Cardiac fibroblast (primary cell): ENCODE measurements around the gene GRIN1.

Experiments used
- DNase-seq, 2 donors: peaks; one replicate each; pipeline versions ENCODE4 v3.0.0 to v3.0.0-alpha.2; 2010; ENCODE audit warnings: low read depth in 2 of 2
- H3K4me3 ChIP-seq, 2 donors: replicated peaks in 1 of 2; 1 replicate in 1 of 2; 2 replicates in 1 of 2; pipeline ENCODE4 v1.5.1; 2011; ENCODE audit warnings: low read depth in 2 of 2, low read length in 2 of 2, mild to moderate bottlenecking in 2 of 2, moderate library complexity in 1 of 2
- CTCF ChIP-seq: IDR thresholded peaks from one replicate; pipeline ENCODE4 v1.5.1; 2011; ENCODE audit warnings: low read depth, mild to moderate bottlenecking, low read length, inconsistent platforms

The GRIN1 gene

GRCh38 chr9:137192859-137193258 is 53.9 kb downstream of the GRIN1 start:
- DNase-seq = no peak
- H3K4me3 ChIP-seq = no peak overlapping the region
- no peak for TF ChIP-seq CTCF

GRCh38 chr9:137193771-137194170 is 54.8 kb downstream of the GRIN1 start:
- TF ChIP-seq CTCF = no peak
- H3K4me3 ChIP-seq = no peak overlapping the region
- DNase-seq = no peak

- TF ChIP-seq CTCF = no peak
- no peak overlapping the region for H3K4me3 ChIP-seq
- no peak for DNase-seq
Observed at GRCh38 chr9:137194388-137194787, 55.4 kb downstream of the GRIN1 start.

GRCh38 chr9:137194909-137195308 is 56.0 kb downstream of the GRIN1 start:
- no peak for TF ChIP-seq CTCF
- H3K4me3 ChIP-seq = no peak overlapping the region
- no peak for DNase-seq

GRCh38 chr9:137195525-137196220 is 56.7 kb downstream of the GRIN1 start:
- TF ChIP-seq CTCF = no peak
- H3K4me3 ChIP-seq = no peak overlapping the region
- no peak for DNase-seq

- H3K4me3 ChIP-seq = no peak overlapping the region
- no peak for TF ChIP-seq CTCF
- no peak for DNase-seq
Observed at GRCh38 chr9:137198051-137198901, 59.3 kb downstream of the GRIN1 start.
